Keratinocyte (primary cell): Measurements from ENCODE around the gene UBE2E1. TPM values are rescaled to one million over a fixed set of nuclear protein-coding genes. Genes with fewer than 3 reads are reported as not detected.

ENCODE experiments used
- DNase-seq: peaks from one replicate; pipeline ENCODE4 v3.0.0-alpha.2; 2011; ENCODE audit warnings: low read depth, missing footprints, low spot score
- FAIRE-seq: peaks from 2 replicates; lab custom pipeline; 2011; peaks lifted over from hg19 to GRCh38; lab: Jason Lieb, UNC
- H2AFZ ChIP-seq: 2 replicates; pipeline ENCODE4 v1.6.0; 2012; ENCODE audit warnings: low read length, control low read depth, inconsistent platforms; ENCODE audit not compliant: control insufficient read depth
- H3K27ac ChIP-seq: 2 replicates; pipeline ENCODE4 v1.5.1; 2011; ENCODE audit warnings: low read length; ENCODE audit not compliant: control insufficient read depth, insufficient read depth
- H3K27me3 ChIP-seq: 3 replicates; pipeline ENCODE4 v1.6.0; 2011; ENCODE audit warnings: low read length; ENCODE audit not compliant: control insufficient read depth, insufficient read depth; ENCODE audit errors: extremely low read depth
- H3K36me3 ChIP-seq, 2 experiments: 2 replicates in 1 of 2; 3 replicates in 1 of 2; pipeline ENCODE4 v1.5.1; 2011; ENCODE audit warnings: low read length in 2 of 2, mild to moderate bottlenecking in 1 of 2; ENCODE audit not compliant: control insufficient read depth in 2 of 2, insufficient read depth in 2 of 2; ENCODE audit errors: extremely low read depth in 1 of 2
- H3K4me1 ChIP-seq: 3 replicates; pipeline ENCODE4 v1.5.1; 2011; ENCODE audit warnings: low read length; ENCODE audit not compliant: control insufficient read depth, insufficient read depth; ENCODE audit errors: extremely low read depth
- H3K4me2 ChIP-seq: 3 replicates; pipeline ENCODE4 v1.6.0; 2011; ENCODE audit warnings: low read depth, low read length; ENCODE audit not compliant: control insufficient read depth, insufficient read depth; ENCODE audit errors: extremely low read depth
- H3K4me3 ChIP-seq, 3 experiments: fragments of 200-600 bp in 1 of 3; sonication (generic) in 1 of 3; 2 replicates in 2 of 3; 3 replicates in 1 of 3; pipeline ENCODE4 v1.5.1; 2011 to 2016; ENCODE audit warnings: low read length in 3 of 3, mild to moderate bottlenecking in 3 of 3, control low read depth in 2 of 3, inconsistent platforms in 1 of 3, low read depth in 1 of 3, mixed read lengths in 1 of 3, mixed run types in 1 of 3, moderate library complexity in 1 of 3; ENCODE audit not compliant: control insufficient read depth in 2 of 3, insufficient read depth in 2 of 3; ENCODE audit errors: extremely low read depth in 1 of 3
- H3K79me2 ChIP-seq: 2 replicates; pipeline ENCODE4 v1.6.0; 2012; ENCODE audit warnings: low read length; ENCODE audit not compliant: control insufficient read depth, insufficient read depth
- H3K9ac ChIP-seq: 3 replicates; pipeline ENCODE4 v1.6.0; 2011; ENCODE audit warnings: low read length; ENCODE audit not compliant: control insufficient read depth, insufficient read depth; ENCODE audit errors: extremely low read depth
- H3K9me1 ChIP-seq: 3 replicates; pipeline ENCODE4 v1.6.0; 2011; ENCODE audit warnings: low read length; ENCODE audit not compliant: control insufficient read depth, insufficient read depth; ENCODE audit errors: extremely low read depth
- H3K9me3 ChIP-seq: 2 replicates; pipeline ENCODE4 v1.5.1; 2012; ENCODE audit warnings: low read depth, low read length; ENCODE audit not compliant: control insufficient read depth
- H4K20me1 ChIP-seq: 3 replicates; pipeline ENCODE4 v1.6.0; 2011; ENCODE audit warnings: low read length; ENCODE audit not compliant: control insufficient read depth, insufficient read depth; ENCODE audit errors: extremely low read depth
- EZH2 ChIP-seq: IDR thresholded peaks from one replicate; pipeline ENCODE4 v1.6.1; 2012; ENCODE audit warnings: inconsistent platforms, mild to moderate bottlenecking, low read length, moderate library complexity
- dilution Hi-C: fragments of 300-500 bp; cut with MboI; formaldehyde crosslinking; loops from one replicate; pipeline ENCODE4 v1.7.0; 2020; ENCODE audit warnings: low sequenced_read_pairs; ENCODE audit not compliant: extremely low pct_ligation_motif_present
- polyA plus RNA-seq, 5 experiments: library from polyadenylated mRNA; depleted of rRNA in 3 of 5; stranded (reverse) in 3 of 5; stranded (forward) in 1 of 5; unstranded in 1 of 5; fragments of >200 nt; gene quantifications; 1 replicate in 1 of 5; 2 replicates in 3 of 5; 3 replicates in 1 of 5; pipeline versions ENCODE4 v1.2.1 to v1.2.3, GENCODE V29; 2011 to 2012; ENCODE audit warnings: missing spikeins in 2 of 5, low read depth in 1 of 5, low replicate concordance in 1 of 5
- TF ChIP-seq, protein P1 (sequence below), 3 experiments: IDR thresholded peaks in 1 of 3; conservative IDR thresholded peaks in 1 of 3; optimal IDR thresholded peaks in 1 of 3; 2 replicates in 2 of 3; 3 replicates in 1 of 3; pipeline versions ENCODE3 to v1.5.1; 2011; ENCODE audit warnings: low read length in 3 of 3, mild to moderate bottlenecking in 3 of 3, moderate library complexity in 2 of 3, control low read depth in 1 of 3, inconsistent platforms in 1 of 3; ENCODE audit not compliant: insufficient read depth in 2 of 3; ENCODE audit errors: extremely low read depth in 1 of 3

The UBE2E1 gene
- polyA plus RNA-seq, 1 donor (not counting 4 experiments of a cell fraction or from before 2014, with no cell fraction given): 205 TPM

DNA sequence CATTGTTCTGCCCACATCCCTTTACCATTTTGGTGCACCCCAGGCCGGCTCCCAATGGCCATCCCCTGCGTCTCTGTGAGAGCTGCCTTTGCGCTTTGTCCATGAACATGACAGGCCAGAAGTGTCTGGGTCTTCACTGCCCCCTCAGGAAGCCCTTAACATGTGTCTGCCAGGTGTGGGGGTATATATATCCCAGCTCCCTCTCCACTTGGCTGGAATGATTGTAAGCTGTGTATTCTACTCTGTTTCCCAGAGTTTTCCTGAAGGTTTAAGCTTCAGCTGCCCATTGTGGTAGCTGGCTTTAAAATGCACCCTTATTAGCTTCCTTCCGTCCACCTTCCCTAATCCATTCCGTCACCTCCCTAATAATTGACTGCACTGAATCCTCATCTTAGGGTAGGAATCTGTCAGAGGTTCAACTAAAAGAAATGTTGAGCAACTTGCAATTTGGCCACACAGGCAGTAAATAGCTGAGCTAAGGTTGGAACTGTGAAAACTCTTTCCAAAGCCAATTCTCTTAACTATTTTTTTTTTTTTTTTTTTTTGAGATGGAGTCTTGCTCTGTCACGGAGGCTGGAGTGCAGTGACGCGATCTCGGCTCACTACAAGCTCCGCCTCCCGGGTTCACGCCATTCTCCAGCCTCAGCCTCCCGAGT is 30.4 kb upstream of the UBE2E1 start:
- FAIRE-seq: no peak
- Histone ChIP-seq H3K27me3 (peaks cover 5% of the 10 kb centered on the region), H4K20me1 (no peaks in the 10 kb centered on the region), H3K79me2 (no peaks in the 10 kb centered on the region), H3K9ac (no peak overlapping the region), H3K27ac (no peak overlapping the region), H3K4me3 (no peak overlapping the region), H3K4me2 (no peak overlapping the region), H2AFZ (no peak overlapping the region), H3K9me3 (no peaks in the 10 kb centered on the region), H3K9me1 (no peaks in the 10 kb centered on the region), H3K36me3 (no peaks in the 10 kb centered on the region), H3K4me1 (no peaks in the 10 kb centered on the region)
- TF ChIP-seq, protein P1, sequence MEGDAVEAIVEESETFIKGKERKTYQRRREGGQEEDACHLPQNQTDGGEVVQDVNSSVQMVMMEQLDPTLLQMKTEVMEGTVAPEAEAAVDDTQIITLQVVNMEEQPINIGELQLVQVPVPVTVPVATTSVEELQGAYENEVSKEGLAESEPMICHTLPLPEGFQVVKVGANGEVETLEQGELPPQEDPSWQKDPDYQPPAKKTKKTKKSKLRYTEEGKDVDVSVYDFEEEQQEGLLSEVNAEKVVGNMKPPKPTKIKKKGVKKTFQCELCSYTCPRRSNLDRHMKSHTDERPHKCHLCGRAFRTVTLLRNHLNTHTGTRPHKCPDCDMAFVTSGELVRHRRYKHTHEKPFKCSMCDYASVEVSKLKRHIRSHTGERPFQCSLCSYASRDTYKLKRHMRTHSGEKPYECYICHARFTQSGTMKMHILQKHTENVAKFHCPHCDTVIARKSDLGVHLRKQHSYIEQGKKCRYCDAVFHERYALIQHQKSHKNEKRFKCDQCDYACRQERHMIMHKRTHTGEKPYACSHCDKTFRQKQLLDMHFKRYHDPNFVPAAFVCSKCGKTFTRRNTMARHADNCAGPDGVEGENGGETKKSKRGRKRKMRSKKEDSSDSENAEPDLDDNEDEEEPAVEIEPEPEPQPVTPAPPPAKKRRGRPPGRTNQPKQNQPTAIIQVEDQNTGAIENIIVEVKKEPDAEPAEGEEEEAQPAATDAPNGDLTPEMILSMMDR (optimal IDR thresholded peaks at IDR 0.05 in 1 of 3, IDR thresholded peaks at IDR 0.05 in 1 of 3, conservative IDR thresholded peaks at IDR 0.05 in 1 of 3; ENCODE audit: extremely low read depth in 1 of 3, insufficient read depth in 2 of 3, low read length in 3 of 3): no peak
- no peak for TF ChIP-seq EZH2
- no peak for DNase-seq
- dilution Hi-C loops: no loop called here

DNA sequence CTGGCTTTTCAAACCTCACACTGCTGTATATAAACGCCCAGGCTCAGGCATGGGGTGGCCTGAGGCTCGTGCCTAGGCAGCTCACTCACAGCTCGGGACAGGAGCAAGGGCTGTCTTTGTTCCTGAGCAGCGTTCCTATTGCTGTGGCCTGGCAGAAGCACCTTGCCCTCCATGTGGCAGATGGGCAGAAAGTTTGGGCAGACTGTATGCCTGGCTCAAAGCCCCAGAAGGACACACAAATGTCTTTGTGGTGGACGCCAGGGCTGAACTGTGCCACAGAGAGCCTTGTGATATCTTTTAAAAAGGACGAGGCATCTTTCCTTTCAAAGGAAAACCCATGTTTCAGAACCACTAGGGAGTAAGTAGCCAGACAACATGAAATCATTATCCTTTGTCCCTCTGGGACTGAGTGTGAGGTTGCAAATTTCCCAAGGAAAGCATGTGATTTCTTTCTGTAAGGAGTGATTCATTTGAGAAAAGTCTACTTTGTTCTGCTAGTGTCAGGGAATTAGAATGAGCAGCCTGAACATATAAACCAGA is 29.3 kb upstream of the UBE2E1 start:
- H4K20me1 ChIP-seq: no peaks in the 10 kb centered on the region
- no peak overlapping the region for H3K27ac ChIP-seq
- no peak overlapping the region for H3K4me3 ChIP-seq
- H3K27me3 ChIP-seq: no peaks in the 10 kb centered on the region
- no peak overlapping the region for H2AFZ ChIP-seq
- H3K9ac ChIP-seq: no peak overlapping the region
- dilution Hi-C loops: no loop called here
- TF ChIP-seq EZH2: no peak
- TF ChIP-seq, protein P1 (optimal IDR thresholded peaks at IDR 0.05 in 1 of 3, IDR thresholded peaks at IDR 0.05 in 1 of 3, conservative IDR thresholded peaks at IDR 0.05 in 1 of 3; ENCODE audit: extremely low read depth in 1 of 3, insufficient read depth in 2 of 3, low read length in 3 of 3): no peak
- no peaks in the 10 kb centered on the region for H3K36me3 ChIP-seq
- H3K9me3 ChIP-seq: no peaks in the 10 kb centered on the region
- no peak overlapping the region for H3K4me2 ChIP-seq
- no peaks in the 10 kb centered on the region for H3K4me1 ChIP-seq
- H3K9me1 ChIP-seq: no peaks in the 10 kb centered on the region
- DNase-seq (no peak), FAIRE-seq (no peak)
- H3K79me2 ChIP-seq: no peaks in the 10 kb centered on the region
